WTC11 (cell line): ENCODE results near the gene VASH1.

Experiments
- CTCF ChIP-seq: fragments of 200-600 bp; IDR thresholded peaks from 2 replicates; pipeline ENCODE4 v1.8.0; 2022; ENCODE audit warnings: antibody characterized with exemption
- IRF2 ChIP-seq: sonication (generic); formaldehyde crosslinking; IDR thresholded peaks from 2 replicates; pipeline ENCODE4 v1.8.0; 2022; ENCODE audit warnings: low read depth, missing genetic modification reagents, borderline replicate concordance
- MAX ChIP-seq: sonication (generic); formaldehyde crosslinking; IDR thresholded peaks from 2 replicates; pipeline ENCODE4 v1.8.0; 2022; ENCODE audit warnings: mild to moderate bottlenecking, missing genetic modification reagents
- MXD4 ChIP-seq: fragments of 250-450 bp; sonication (Bioruptor Pico); IDR thresholded peaks from 2 replicates; pipeline ENCODE4 v1.8.0; 2021; ENCODE audit warnings: mild to moderate bottlenecking, moderate library complexity, borderline replicate concordance
- RELA ChIP-seq: sonication (generic); formaldehyde crosslinking; IDR thresholded peaks from 2 replicates; pipeline ENCODE4 v1.8.1; 2022; ENCODE audit warnings: missing genetic modification reagents, mild to moderate bottlenecking, borderline replicate concordance
- SMAD4 ChIP-seq: sonication (generic); formaldehyde crosslinking; IDR thresholded peaks from 2 replicates; pipeline ENCODE4 v1.8.0; 2022; ENCODE audit warnings: mild to moderate bottlenecking, missing genetic modification reagents
- ZBTB21 ChIP-seq: sonication (generic); formaldehyde crosslinking; IDR thresholded peaks from 2 replicates; pipeline ENCODE4 v1.8.1; 2023; ENCODE audit warnings: mild to moderate bottlenecking, missing genetic modification reagents, borderline replicate concordance

GRCh38 chr14:76724651-76725550, 36.4 kb upstream of the VASH1 start:
- TF ChIP-seq ZBTB21 (CRISPR knock-in tag) (no peak), CTCF (no peak), RELA (CRISPR knock-in tag) (no peak), MAX (CRISPR knock-in tag) (no peak), IRF2 (CRISPR knock-in tag) (no peak), MXD4 (CRISPR knock-in tag) (no peak), SMAD4 (CRISPR knock-in tag) (no peak)
